ENCODE measurements around the gene VWF. TPM values are rescaled to one million over a fixed set of nuclear protein-coding genes. Genes with fewer than 3 reads are reported as not detected.
A peak's percentile ranks its signal among the peaks of the same experiment; 100 is the strongest.
"Not testable (repeated sequence)": the region's sequence is repeated elsewhere in the genome, so short reads cannot be mapped to it uniquely, and the experiment has no call there.

Gene VWF
- total RNA-seq, 1 donor from 2014 or later: 173 TPM

GRCh38 chr12:6034596-6034995, 89.9 kb downstream of the VWF start:
- DNase-seq (ENCODE audit: low spot score): no peak

- no peak for DNase-seq (ENCODE audit: low spot score)
These were observed 90.9 kb downstream of the VWF start for GRCh38 chr12:6033546-6033945.

GRCh38 chr12:6032726-6033125, 91.7 kb downstream of the VWF start:
- no peak for DNase-seq (ENCODE audit: low spot score)

GRCh38 chr12:6031001-6031400, 93.5 kb downstream of the VWF start:
- DNase-seq (ENCODE audit: low spot score): no peak

GRCh38 chr12:6030081-6030480, 94.4 kb downstream of the VWF start:
- DNase-seq (ENCODE audit: low spot score): no peak

GRCh38 chr12:6029401-6029800, 95.1 kb downstream of the VWF start:
- DNase-seq (ENCODE audit: low spot score): peak; percentile 26

GRCh38 chr12:6026998-6027397, 97.5 kb downstream of the VWF start:
- no peak for DNase-seq (ENCODE audit: low spot score)

GRCh38 chr12:6025703-6026298, 98.7 kb downstream of the VWF start:
- DNase-seq (ENCODE audit: low spot score): not testable (repeated sequence)

GRCh38 chr12:6024066-6024465, 100.4 kb downstream of the VWF start:
- DNase-seq (ENCODE audit: low spot score): not testable (repeated sequence)

- no peak for DNase-seq (ENCODE audit: low spot score)
These were observed 103.5 kb downstream of the VWF start for GRCh38 chr12:6020930-6021329.

GRCh38 chr12:6020511-6020910, 104.0 kb downstream of the VWF start:
- not testable (repeated sequence) for DNase-seq (ENCODE audit: low spot score)

- DNase-seq (ENCODE audit: low spot score): not testable (repeated sequence)
These were observed 105.2 kb downstream of the VWF start for GRCh38 chr12:6019256-6019655.

GRCh38 chr12:6018265-6018664, 106.2 kb downstream of the VWF start:
- no peak for DNase-seq (ENCODE audit: low spot score)

- DNase-seq (ENCODE audit: low spot score): no peak
These were observed 107.7 kb downstream of the VWF start for GRCh38 chr12:6016756-6017155.

- not testable (repeated sequence) for DNase-seq (ENCODE audit: low spot score)
These were observed 108.5 kb downstream of the VWF start for GRCh38 chr12:6016004-6016403.

- not testable (repeated sequence) for DNase-seq (ENCODE audit: low spot score)
These were observed 109.2 kb downstream of the VWF start for GRCh38 chr12:6015271-6015670.

- DNase-seq (ENCODE audit: low spot score): not testable (repeated sequence)
These were observed 113.7 kb downstream of the VWF start for GRCh38 chr12:6010631-6011350.

GRCh38 chr12:5997260-5997659, 127.2 kb downstream of the VWF start:
- no peak for DNase-seq (ENCODE audit: low spot score)

- no peak for DNase-seq (ENCODE audit: low spot score)
These were observed 128.0 kb downstream of the VWF start for GRCh38 chr12:5996459-5996858.

- no peak for DNase-seq (ENCODE audit: low spot score)
These were observed 134.8 kb downstream of the VWF start for GRCh38 chr12:5989621-5990020.

- DNase-seq (ENCODE audit: low spot score): peak; percentile 79
These were observed 135.8 kb downstream of the VWF start for GRCh38 chr12:5988659-5989116.

GRCh38 chr12:5988088-5988487, 136.4 kb downstream of the VWF start:
- DNase-seq (ENCODE audit: low spot score): no peak

- DNase-seq (ENCODE audit: low spot score): no peak
These were observed 136.9 kb downstream of the VWF start for GRCh38 chr12:5987573-5987972.
